GM23338 (cell line): ENCODE measurements around the gene DSCAML1.

Source experiments
- CREB1 ChIP-seq: fragments of 250-450 bp; sonication (Bioruptor Pico); IDR thresholded peaks from 2 replicates; pipeline ENCODE4 v1.5.0; 2020; ENCODE audit warnings: low read depth, mild to moderate bottlenecking, moderate library complexity
- EZH2 ChIP-seq: fragments of 200-600 bp; sonication (generic); IDR thresholded peaks from one replicate; pipeline ENCODE4 v1.8.0; 2017; ENCODE audit warnings: antibody characterized with exemption, mild to moderate bottlenecking, low read depth; ENCODE audit not compliant: unreplicated experiment
- EZH2phosphoT487 ChIP-seq: fragments of 200-600 bp; sonication (generic); IDR thresholded peaks from one replicate; pipeline ENCODE4 v1.8.1; 2018; ENCODE audit warnings: antibody characterized with exemption; ENCODE audit not compliant: unreplicated experiment
- JUNB ChIP-seq: IDR thresholded peaks from one replicate; pipeline ENCODE4 v1.6.1; 2016; ENCODE audit warnings: antibody characterized with exemption; ENCODE audit not compliant: unreplicated experiment
- NANOG ChIP-seq: IDR thresholded peaks from 2 replicates; pipeline ENCODE4 v1.6.1; 2016; ENCODE audit warnings: antibody characterized with exemption, borderline replicate concordance
- POLR2AphosphoS5 ChIP-seq: IDR thresholded peaks from 2 replicates; pipeline ENCODE4 v1.6.1; 2016; ENCODE audit warnings: antibody characterized with exemption, low read depth
- STAT1 ChIP-seq: IDR thresholded peaks from one replicate; pipeline ENCODE4 v1.6.1; 2016; ENCODE audit warnings: antibody characterized with exemption; ENCODE audit not compliant: unreplicated experiment
- ZNF114 ChIP-seq: fragments of 250-450 bp; sonication (Bioruptor Pico); IDR thresholded peaks from 2 replicates; pipeline ENCODE4 v1.5.0; 2020; ENCODE audit warnings: mild to moderate bottlenecking, moderate library complexity
- ZNF331 ChIP-seq: fragments of 250-450 bp; sonication (Bioruptor Pico); IDR thresholded peaks from 2 replicates; pipeline ENCODE4 v1.5.0; 2020; ENCODE audit warnings: low read depth, mild to moderate bottlenecking, moderate library complexity
- TF ChIP-seq, protein P1 (sequence below), 2 experiments: fragments of 200-600 bp in 1 of 2; sonication (generic) in 1 of 2; conservative IDR thresholded peaks; 2 replicates each; pipeline versions ENCODE4 v1.5.1 to v1.6.1; 2016 to 2017; ENCODE audit warnings: antibody characterized with exemption in 2 of 2, low read depth in 2 of 2, mild to moderate bottlenecking in 2 of 2, moderate library complexity in 1 of 2
- TF ChIP-seq, protein P2 (sequence below): fragments of 250-450 bp; sonication (Bioruptor Pico); IDR thresholded peaks from 2 replicates; pipeline ENCODE4 v1.5.0; 2020; ENCODE audit warnings: mild to moderate bottlenecking, moderate library complexity
- TF ChIP-seq, protein P3 (sequence below): IDR thresholded peaks from one replicate; pipeline ENCODE4 v1.6.1; 2018; ENCODE audit warnings: antibody characterized with exemption; ENCODE audit not compliant: unreplicated experiment

DNA sequence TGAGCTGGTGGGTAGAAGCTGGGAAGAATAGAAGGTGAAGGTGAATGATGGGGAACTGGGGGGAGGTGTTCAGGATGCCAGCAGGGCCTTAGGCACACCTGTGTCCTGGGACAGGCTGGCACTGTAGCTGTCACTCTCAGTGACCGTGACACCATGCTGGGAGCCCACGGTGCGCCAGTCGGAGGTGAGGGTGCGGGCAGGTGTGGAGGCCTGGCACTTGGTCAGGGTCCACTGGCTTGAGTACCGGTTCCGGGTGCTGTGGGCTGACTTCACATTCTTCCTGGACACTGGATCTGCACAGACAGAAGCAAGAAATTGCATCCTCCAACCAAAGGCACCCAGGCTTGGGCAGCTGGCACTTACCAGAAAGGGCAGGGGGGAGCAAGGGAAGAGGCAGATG is 365.6 kb downstream of the DSCAML1 start:
- TF ChIP-seq POLR2AphosphoS5 (no peak), EZH2 (no peak), EZH2phosphoT487 (no peak), ZNF331 (no peak), JUNB (no peak), STAT1 (no peak), NANOG (no peak), ZNF114 (CRISPR knock-in tag) (no peak), CREB1 (CRISPR knock-in tag) (no peak)
- TF ChIP-seq, protein P1, sequence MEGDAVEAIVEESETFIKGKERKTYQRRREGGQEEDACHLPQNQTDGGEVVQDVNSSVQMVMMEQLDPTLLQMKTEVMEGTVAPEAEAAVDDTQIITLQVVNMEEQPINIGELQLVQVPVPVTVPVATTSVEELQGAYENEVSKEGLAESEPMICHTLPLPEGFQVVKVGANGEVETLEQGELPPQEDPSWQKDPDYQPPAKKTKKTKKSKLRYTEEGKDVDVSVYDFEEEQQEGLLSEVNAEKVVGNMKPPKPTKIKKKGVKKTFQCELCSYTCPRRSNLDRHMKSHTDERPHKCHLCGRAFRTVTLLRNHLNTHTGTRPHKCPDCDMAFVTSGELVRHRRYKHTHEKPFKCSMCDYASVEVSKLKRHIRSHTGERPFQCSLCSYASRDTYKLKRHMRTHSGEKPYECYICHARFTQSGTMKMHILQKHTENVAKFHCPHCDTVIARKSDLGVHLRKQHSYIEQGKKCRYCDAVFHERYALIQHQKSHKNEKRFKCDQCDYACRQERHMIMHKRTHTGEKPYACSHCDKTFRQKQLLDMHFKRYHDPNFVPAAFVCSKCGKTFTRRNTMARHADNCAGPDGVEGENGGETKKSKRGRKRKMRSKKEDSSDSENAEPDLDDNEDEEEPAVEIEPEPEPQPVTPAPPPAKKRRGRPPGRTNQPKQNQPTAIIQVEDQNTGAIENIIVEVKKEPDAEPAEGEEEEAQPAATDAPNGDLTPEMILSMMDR (conservative IDR thresholded peaks at IDR 0.05; ENCODE audit: low read depth in 2 of 2): no peak
- TF ChIP-seq, protein P2, sequence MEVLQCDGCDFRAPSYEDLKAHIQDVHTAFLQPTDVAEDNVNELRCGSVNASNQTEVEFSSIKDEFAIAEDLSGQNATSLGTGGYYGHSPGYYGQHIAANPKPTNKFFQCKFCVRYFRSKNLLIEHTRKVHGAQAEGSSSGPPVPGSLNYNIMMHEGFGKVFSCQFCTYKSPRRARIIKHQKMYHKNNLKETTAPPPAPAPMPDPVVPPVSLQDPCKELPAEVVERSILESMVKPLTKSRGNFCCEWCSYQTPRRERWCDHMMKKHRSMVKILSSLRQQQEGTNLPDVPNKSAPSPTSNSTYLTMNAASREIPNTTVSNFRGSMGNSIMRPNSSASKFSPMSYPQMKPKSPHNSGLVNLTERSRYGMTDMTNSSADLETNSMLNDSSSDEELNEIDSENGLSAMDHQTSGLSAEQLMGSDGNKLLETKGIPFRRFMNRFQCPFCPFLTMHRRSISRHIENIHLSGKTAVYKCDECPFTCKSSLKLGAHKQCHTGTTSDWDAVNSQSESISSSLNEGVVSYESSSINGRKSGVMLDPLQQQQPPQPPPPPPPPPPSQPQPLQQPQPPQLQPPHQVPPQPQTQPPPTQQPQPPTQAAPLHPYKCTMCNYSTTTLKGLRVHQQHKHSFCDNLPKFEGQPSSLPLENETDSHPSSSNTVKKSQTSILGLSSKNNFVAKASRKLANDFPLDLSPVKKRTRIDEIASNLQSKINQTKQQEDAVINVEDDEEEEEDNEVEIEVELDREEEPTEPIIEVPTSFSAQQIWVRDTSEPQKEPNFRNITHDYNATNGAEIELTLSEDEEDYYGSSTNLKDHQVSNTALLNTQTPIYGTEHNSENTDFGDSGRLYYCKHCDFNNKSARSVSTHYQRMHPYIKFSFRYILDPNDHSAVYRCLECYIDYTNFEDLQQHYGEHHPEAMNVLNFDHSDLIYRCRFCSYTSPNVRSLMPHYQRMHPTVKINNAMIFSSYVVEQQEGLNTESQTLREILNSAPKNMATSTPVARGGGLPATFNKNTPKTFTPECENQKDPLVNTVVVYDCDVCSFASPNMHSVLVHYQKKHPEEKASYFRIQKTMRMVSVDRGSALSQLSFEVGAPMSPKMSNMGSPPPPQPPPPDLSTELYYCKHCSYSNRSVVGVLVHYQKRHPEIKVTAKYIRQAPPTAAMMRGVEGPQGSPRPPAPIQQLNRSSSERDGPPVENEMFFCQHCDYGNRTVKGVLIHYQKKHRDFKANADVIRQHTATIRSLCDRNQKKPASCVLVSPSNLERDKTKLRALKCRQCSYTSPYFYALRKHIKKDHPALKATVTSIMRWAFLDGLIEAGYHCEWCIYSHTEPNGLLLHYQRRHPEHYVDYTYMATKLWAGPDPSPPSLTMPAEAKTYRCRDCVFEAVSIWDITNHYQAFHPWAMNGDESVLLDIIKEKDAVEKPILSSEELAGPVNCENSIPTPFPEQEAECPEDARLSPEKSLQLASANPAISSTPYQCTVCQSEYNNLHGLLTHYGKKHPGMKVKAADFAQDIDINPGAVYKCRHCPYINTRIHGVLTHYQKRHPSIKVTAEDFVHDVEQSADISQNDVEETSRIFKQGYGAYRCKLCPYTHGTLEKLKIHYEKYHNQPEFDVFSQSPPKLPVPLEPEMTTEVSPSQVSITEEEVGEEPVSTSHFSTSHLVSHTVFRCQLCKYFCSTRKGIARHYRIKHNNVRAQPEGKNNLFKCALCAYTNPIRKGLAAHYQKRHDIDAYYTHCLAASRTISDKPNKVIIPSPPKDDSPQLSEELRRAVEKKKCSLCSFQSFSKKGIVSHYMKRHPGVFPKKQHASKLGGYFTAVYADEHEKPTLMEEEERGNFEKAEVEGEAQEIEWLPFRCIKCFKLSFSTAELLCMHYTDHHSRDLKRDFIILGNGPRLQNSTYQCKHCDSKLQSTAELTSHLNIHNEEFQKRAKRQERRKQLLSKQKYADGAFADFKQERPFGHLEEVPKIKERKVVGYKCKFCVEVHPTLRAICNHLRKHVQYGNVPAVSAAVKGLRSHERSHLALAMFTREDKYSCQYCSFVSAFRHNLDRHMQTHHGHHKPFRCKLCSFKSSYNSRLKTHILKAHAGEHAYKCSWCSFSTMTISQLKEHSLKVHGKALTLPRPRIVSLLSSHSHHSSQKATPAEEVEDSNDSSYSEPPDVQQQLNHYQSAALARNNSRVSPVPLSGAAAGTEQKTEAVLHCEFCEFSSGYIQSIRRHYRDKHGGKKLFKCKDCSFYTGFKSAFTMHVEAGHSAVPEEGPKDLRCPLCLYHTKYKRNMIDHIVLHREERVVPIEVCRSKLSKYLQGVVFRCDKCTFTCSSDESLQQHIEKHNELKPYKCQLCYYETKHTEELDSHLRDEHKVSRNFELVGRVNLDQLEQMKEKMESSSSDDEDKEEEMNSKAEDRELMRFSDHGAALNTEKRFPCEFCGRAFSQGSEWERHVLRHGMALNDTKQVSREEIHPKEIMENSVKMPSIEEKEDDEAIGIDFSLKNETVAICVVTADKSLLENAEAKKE (CRISPR knock-in tag): no peak
- TF ChIP-seq, protein P3, sequence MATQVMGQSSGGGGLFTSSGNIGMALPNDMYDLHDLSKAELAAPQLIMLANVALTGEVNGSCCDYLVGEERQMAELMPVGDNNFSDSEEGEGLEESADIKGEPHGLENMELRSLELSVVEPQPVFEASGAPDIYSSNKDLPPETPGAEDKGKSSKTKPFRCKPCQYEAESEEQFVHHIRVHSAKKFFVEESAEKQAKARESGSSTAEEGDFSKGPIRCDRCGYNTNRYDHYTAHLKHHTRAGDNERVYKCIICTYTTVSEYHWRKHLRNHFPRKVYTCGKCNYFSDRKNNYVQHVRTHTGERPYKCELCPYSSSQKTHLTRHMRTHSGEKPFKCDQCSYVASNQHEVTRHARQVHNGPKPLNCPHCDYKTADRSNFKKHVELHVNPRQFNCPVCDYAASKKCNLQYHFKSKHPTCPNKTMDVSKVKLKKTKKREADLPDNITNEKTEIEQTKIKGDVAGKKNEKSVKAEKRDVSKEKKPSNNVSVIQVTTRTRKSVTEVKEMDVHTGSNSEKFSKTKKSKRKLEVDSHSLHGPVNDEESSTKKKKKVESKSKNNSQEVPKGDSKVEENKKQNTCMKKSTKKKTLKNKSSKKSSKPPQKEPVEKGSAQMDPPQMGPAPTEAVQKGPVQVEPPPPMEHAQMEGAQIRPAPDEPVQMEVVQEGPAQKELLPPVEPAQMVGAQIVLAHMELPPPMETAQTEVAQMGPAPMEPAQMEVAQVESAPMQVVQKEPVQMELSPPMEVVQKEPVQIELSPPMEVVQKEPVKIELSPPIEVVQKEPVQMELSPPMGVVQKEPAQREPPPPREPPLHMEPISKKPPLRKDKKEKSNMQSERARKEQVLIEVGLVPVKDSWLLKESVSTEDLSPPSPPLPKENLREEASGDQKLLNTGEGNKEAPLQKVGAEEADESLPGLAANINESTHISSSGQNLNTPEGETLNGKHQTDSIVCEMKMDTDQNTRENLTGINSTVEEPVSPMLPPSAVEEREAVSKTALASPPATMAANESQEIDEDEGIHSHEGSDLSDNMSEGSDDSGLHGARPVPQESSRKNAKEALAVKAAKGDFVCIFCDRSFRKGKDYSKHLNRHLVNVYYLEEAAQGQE: no peak
